T-cell (primary cell): ENCODE results near the gene DDN. TPM values are rescaled to one million over a fixed set of nuclear protein-coding genes. Genes with fewer than 3 reads are reported as not detected.

Experiments
- ATAC-seq, 4 experiments: fragments of 200-7000 bp in 3 of 4; fragments of 150-1000 bp in 1 of 4; cut with Tn5 transposase; replicated peaks in 1 of 4; 1 replicate in 3 of 4; 2 replicates in 1 of 4; pipeline ENCODE4 v1.10.0; 2021; ENCODE audit warnings: moderate library complexity in 3 of 4, mild to moderate bottlenecking in 2 of 4, moderate number of reproducible peaks in 1 of 4
- CTCF ChIA-PET, 2 donors: fragments of 300-600 bp; sonication (Branson Sonifier 250); formaldehyde crosslinking; loops; one replicate each; lab custom pipeline; 2022; ENCODE audit warnings: antibody characterized with exemption in 2 of 2; lab: Charles Lee
- POLR2A ChIA-PET, 2 donors: fragments of 300-600 bp; sonication (Branson Sonifier 250); formaldehyde crosslinking; loops; one replicate each; lab custom pipeline; 2022; ENCODE audit warnings: antibody characterized with exemption in 2 of 2; lab: Charles Lee
- DNase-seq, 35 experiments: peaks; one replicate each; pipeline versions ENCODE4 v3.0.0 to v3.0.0-alpha.2; 2013 to 2023
- H3K27ac ChIP-seq: one replicate; pipeline ENCODE4 v1.5.1; 2013; ENCODE audit warnings: low read length
- H3K27me3 ChIP-seq, 2 experiments: replicated peaks in 1 of 2; 1 replicate in 1 of 2; 2 replicates in 1 of 2; pipeline versions ENCODE4 v1.6.1 to v1.7.0; 2013; ENCODE audit warnings: low read length in 1 of 2, mixed read lengths in 1 of 2; ENCODE audit not compliant: control insufficient read depth in 2 of 2, insufficient read depth in 2 of 2; ENCODE audit errors: extremely low read depth in 1 of 2
- H3K36me3 ChIP-seq, 2 donors: 1 replicate in 1 of 2; 2 replicates in 1 of 2; pipeline versions ENCODE4 v1.6.1 to v1.7.0; 2013; ENCODE audit warnings: low read length in 1 of 2; ENCODE audit not compliant: control insufficient read depth in 2 of 2, insufficient read depth in 1 of 2; ENCODE audit errors: extremely low read depth in 1 of 2
- H3K4me1 ChIP-seq, 2 experiments: 1 replicate in 1 of 2; 2 replicates in 1 of 2; pipeline versions ENCODE4 v1.6.1 to v1.7.0; 2013; ENCODE audit warnings: low read length in 2 of 2, mixed read lengths in 1 of 2; ENCODE audit not compliant: insufficient read depth in 2 of 2, control insufficient read depth in 1 of 2; ENCODE audit errors: extremely low read depth in 1 of 2
- H3K4me3 ChIP-seq, 2 donors: 1 replicate in 1 of 2; 2 replicates in 1 of 2; pipeline versions ENCODE4 v1.5.1 to v1.7.0; 2013; ENCODE audit warnings: mild to moderate bottlenecking in 2 of 2, low read length in 1 of 2, moderate library complexity in 1 of 2; ENCODE audit not compliant: control insufficient read depth in 1 of 2; ENCODE audit errors: extremely low read depth in 1 of 2
- H3K9me3 ChIP-seq: 2 replicates; pipeline ENCODE4 v1.7.0; 2013
- H3K27ac Mint-ChIP-seq, 2 donors: one replicate each; pipeline ENCODE4 v1.8.0; 2020 to 2021; ENCODE audit warnings: mild to moderate bottlenecking in 2 of 2, mixed read lengths in 2 of 2
- H3K27me3 Mint-ChIP-seq, 2 donors: one replicate each; pipeline ENCODE4 v1.8.0; 2021 to 2022; ENCODE audit warnings: mixed read lengths in 2 of 2
- H3K36me3 Mint-ChIP-seq: one replicate; pipeline ENCODE4 v1.8.0; 2021; ENCODE audit warnings: mixed read lengths
- H3K4me1 Mint-ChIP-seq, 3 donors: one replicate each; pipeline ENCODE4 v1.8.0; 2020 to 2022; ENCODE audit warnings: mixed read lengths in 3 of 3, mild to moderate bottlenecking in 1 of 3
- H3K4me3 Mint-ChIP-seq, 3 donors: one replicate each; pipeline ENCODE4 v1.8.0; 2020 to 2022; ENCODE audit warnings: mild to moderate bottlenecking in 3 of 3, mixed read lengths in 3 of 3, moderate library complexity in 3 of 3
- H3K9me3 Mint-ChIP-seq, 3 donors: one replicate each; pipeline ENCODE4 v1.8.0; 2020 to 2022; ENCODE audit warnings: mixed read lengths in 3 of 3
- WGBS: methylation state at CpG from one replicate; pipeline ENCODE4 v1.1.5; 2013; ENCODE audit warnings: missing lambda C conversion rate; ENCODE audit not compliant: insufficient coverage; 5-methylcytosine and 5-hydroxymethylcytosine counted together
- total RNA-seq, 35 experiments: library from RNA in 6 of 35; stranded (reverse) in 6 of 35; fragments of 120-200 nt in 1 of 35; gene quantifications; one replicate each; pipeline versions ENCODE4 v1.2.1 to v1.2.4 and lab custom pipeline; 2013 to 2026

DDN gene
- total RNA-seq, 5 donors from 2014 or later (not counting 1 experiment from before 2014, with no cell fraction given), result 0.09 to 1.3 (median 0.15) TPM

GRCh38 chr12:48997719-48998496 is 1.3 kb downstream of the DDN start:
- Mint-ChIP-seq H3K4me3 (peak overlapping the region; percentile 59 to 77 (median 64)), H3K9me3 (no peaks in the 10 kb centered on the region), H3K4me1 (peaks cover 37 to 45% (median 44%) of the 10 kb centered on the region in 3 donors), H3K27me3 (peaks cover 48 to 69% of the 10 kb centered on the region in 2 donors), H3K27ac (peak overlapping the region in 1 of 2 donors; percentile 52), H3K36me3 (peaks cover 23% of the 10 kb centered on the region)
- ATAC-seq, result peak in 3 of 4 experiments; percentile 10 to 32 (median 24)
- Histone ChIP-seq H3K27ac (no peak overlapping the region), H3K9me3 (no peaks in the 10 kb centered on the region), H3K36me3 (peaks cover 3 to 16% of the 10 kb centered on the region in 2 donors), H3K27me3 (peaks cover 7 to 88% of the 10 kb centered on the region in 2 experiments), H3K4me1 (peaks cover 3 to 44% of the 10 kb centered on the region in 2 experiments), H3K4me3 (peak overlapping the region; percentile 35 to 41)
- WGBS, result 4% methylated on average over 57 of the region's 57 CpGs
- ChIA-PET CTCF (interaction anchor here (0.5 to 2.8 kb wide), 16 partner anchors 10 to 138 kb away, joined by 3 to 22 read pairs (median 5); partner anchors contain the start of genes WNT1 (in 2 of the 2), PRKAG1 (in 1 of the 2) and TUBA1B (in 1 of the 2)), POLR2A (interaction anchor here in 1 of 2 donors (1.1 kb wide), 1 partner anchor 22 kb away, joined by 3 read pairs; no protein-coding TSS in a partner anchor)
- DNase-seq, result peak in 3 of 35 experiments; percentile 22 to 49 (median 30)

- no peaks in the 10 kb centered on the region for H3K9me3 ChIP-seq
- H3K9me3 Mint-ChIP-seq, result no peaks in the 10 kb centered on the region
- H3K27ac Mint-ChIP-seq, result peak overlapping the region in 1 of 2 donors; percentile 52
- no peak overlapping the region for H3K27ac ChIP-seq
- peaks cover 3 to 44% of the 10 kb centered on the region in 2 experiments for H3K4me1 ChIP-seq
- H3K4me3 Mint-ChIP-seq, result peak overlapping the region; percentile 59 to 77 (median 64)
- H3K36me3 ChIP-seq, result peaks cover 0 to 7% of the 10 kb centered on the region in 2 donors
- peak; percentile 47 to 76 (median 55) for ATAC-seq
- peak overlapping the region; percentile 35 to 41 for H3K4me3 ChIP-seq
- peaks cover 14% of the 10 kb centered on the region for H3K36me3 Mint-ChIP-seq
- H3K27me3 Mint-ChIP-seq, result peaks cover 45 to 63% of the 10 kb centered on the region in 2 donors
- peaks cover 7 to 84% of the 10 kb centered on the region in 2 experiments for H3K27me3 ChIP-seq
- ChIA-PET CTCF (interaction anchor here (0.5 to 2.8 kb wide), 22 partner anchors 9 to 143 kb away, joined by 3 to 22 read pairs (median 4); partner anchors contain the start of genes WNT1 (in 2 of the 2), PRKAG1 (in 1 of the 2) and TUBA1B (in 1 of the 2)), POLR2A (interaction anchor here in 1 of 2 donors (0.6 to 1.1 kb wide), 2 partner anchors 22 to 23 kb away, joined by 3 read pairs; no protein-coding TSS in a partner anchor)
- peaks cover 37 to 45% (median 44%) of the 10 kb centered on the region in 3 donors for H3K4me1 Mint-ChIP-seq
- DNase-seq, result peak in 33 of 35 experiments; percentile 39 to 78 (median 56)
- 8% methylated on average over 55 of the region's 71 CpGs for whole genome bisulfite sequencing
These were observed 2.1 kb downstream of the DDN start for GRCh38 chr12:48996794-48997718.

- Histone ChIP-seq H3K27me3 (peaks cover 7 to 80% of the 10 kb centered on the region in 2 experiments), H3K9me3 (no peaks in the 10 kb centered on the region), H3K27ac (no peak overlapping the region), H3K36me3 (no peaks in the 10 kb centered on the region), H3K4me3 (no peak overlapping the region), H3K4me1 (peaks cover 3 to 42% of the 10 kb centered on the region in 2 experiments)
- Mint-ChIP-seq H3K27ac (peak overlapping the region in 1 of 2 donors; percentile 41), H3K4me3 (peak overlapping the region in 2 of 3 donors; percentile 10 to 65), H3K27me3 (peaks cover 39 to 57% of the 10 kb centered on the region in 2 donors), H3K36me3 (peaks cover 1% of the 10 kb centered on the region), H3K4me1 (peaks cover 36 to 42% (median 39%) of the 10 kb centered on the region in 3 donors), H3K9me3 (no peaks in the 10 kb centered on the region)
- ATAC-seq, result peak in 3 of 4 experiments; percentile 19 to 35 (median 33)
- 5% methylated on average over 21 of the region's 32 CpGs for WGBS
- DNase-seq, result peak in 10 of 35 experiments; percentile 32 to 68 (median 45)
- ChIA-PET POLR2A (interaction anchor here in 1 of 2 donors (0.6 kb wide), 1 partner anchor 377 kb away, joined by 4 read pairs; no protein-coding TSS in a partner anchor), CTCF (interaction anchor here (0.5 to 1.5 kb wide), 5 partner anchors 9 to 668 kb away, joined by 3 to 5 read pairs (median 3); partner anchors contain the start of gene DDX23 (in 1 of the 2))
These were observed 3.9 kb downstream of the DDN start for GRCh38 chr12:48995086-48995879.

- H3K4me1 ChIP-seq, result peaks cover 3 to 34% of the 10 kb centered on the region in 2 experiments
- ChIA-PET POLR2A (no interaction called here), CTCF (interaction anchor here (0.6 to 2.1 kb wide), 9 partner anchors 8 to 669 kb away, joined by 3 to 6 read pairs (median 3); partner anchors contain the start of gene DDX23 (in 1 of the 2))
- no peaks in the 10 kb centered on the region for H3K9me3 ChIP-seq
- Mint-ChIP-seq H3K4me1 (peaks cover 27 to 34% (median 31%) of the 10 kb centered on the region in 3 donors), H3K27me3 (peaks cover 39 to 54% of the 10 kb centered on the region in 2 donors), H3K4me3 (peak overlapping the region in 1 of 3 donors; percentile 10), H3K9me3 (no peaks in the 10 kb centered on the region), H3K36me3 (no peaks in the 10 kb centered on the region), H3K27ac (no peak overlapping the region)
- H3K27me3 ChIP-seq, result peaks cover 7 to 73% of the 10 kb centered on the region in 2 experiments
- no peak overlapping the region for H3K4me3 ChIP-seq
- DNase-seq, result no peak
- no peak for ATAC-seq
- H3K36me3 ChIP-seq, result no peaks in the 10 kb centered on the region
- no peak overlapping the region for H3K27ac ChIP-seq
- 51% methylated on average over 7 of the region's 32 CpGs for WGBS
These were observed 4.7 kb downstream of the DDN start for GRCh38 chr12:48994224-48995085.
